GM19240 (cell line): ENCODE data around the gene MAPK1.
"Not testable (repeated sequence)": the region's sequence is repeated elsewhere in the genome, so short reads cannot be mapped to it uniquely, and the experiment has no call there.

Experiments
- DNase-seq: peaks from one replicate; pipeline ENCODE4 v3.0.0; 2011; ENCODE audit warnings: low spot score; ENCODE audit not compliant: insufficient read length

The MAPK1 gene

GRCh38 chr22:21867528-21868266, at the start of gene MAPK1:
Gene MAPK1 (minus strand): TSS chr22:21867645. CDS start chr22:21867440, 205 bp downstream.
- peak; percentile 68 for DNase-seq

- DNase-seq = no peak
These were observed 49.0 kb upstream of the MAPK1 start for GRCh38 chr22:21916309-21916918.

GRCh38 chr22:21915624-21916308, 48.3 kb upstream of the MAPK1 start:
- no peak for DNase-seq

GRCh38 chr22:21914033-21914642, 46.7 kb upstream of the MAPK1 start:
- DNase-seq = not testable (repeated sequence)

GRCh38 chr22:21910367-21910766, 42.9 kb upstream of the MAPK1 start:
- DNase-seq = not testable (repeated sequence)

GRCh38 chr22:21909871-21910270, 42.4 kb upstream of the MAPK1 start:
- no peak for DNase-seq

- no peak for DNase-seq
These were observed 40.4 kb upstream of the MAPK1 start for GRCh38 chr22:21907638-21908522.

- DNase-seq = not testable (repeated sequence)
These were observed 37.8 kb upstream of the MAPK1 start for GRCh38 chr22:21905234-21905633.

- no peak for DNase-seq
These were observed 36.9 kb upstream of the MAPK1 start for GRCh38 chr22:21904250-21904789.

GRCh38 chr22:21903283-21903682, 35.8 kb upstream of the MAPK1 start:
- DNase-seq = no peak

- DNase-seq = no peak
These were observed 35.0 kb upstream of the MAPK1 start for GRCh38 chr22:21902296-21903087.

GRCh38 chr22:21898354-21898896, 31.0 kb upstream of the MAPK1 start:
- DNase-seq = no peak

GRCh38 chr22:21896951-21897513, 29.6 kb upstream of the MAPK1 start:
- no peak for DNase-seq

- not testable (repeated sequence) for DNase-seq
These were observed 28.8 kb upstream of the MAPK1 start for GRCh38 chr22:21896275-21896674.

GRCh38 chr22:21894799-21895198, 27.4 kb upstream of the MAPK1 start:
- no peak for DNase-seq

GRCh38 chr22:21889251-21889990, 22.0 kb upstream of the MAPK1 start:
- DNase-seq = no peak

GRCh38 chr22:21887841-21888240, 20.4 kb upstream of the MAPK1 start:
- DNase-seq = no peak

GRCh38 chr22:21883930-21884329, 16.5 kb upstream of the MAPK1 start:
- DNase-seq = not testable (repeated sequence)
